Measurements from ENCODE around the gene SLC29A1.
"Not testable (repeated sequence)": the region's sequence is repeated elsewhere in the genome, so short reads cannot be mapped to it uniquely, and the experiment has no call there.

SLC29A1 gene

DNA sequence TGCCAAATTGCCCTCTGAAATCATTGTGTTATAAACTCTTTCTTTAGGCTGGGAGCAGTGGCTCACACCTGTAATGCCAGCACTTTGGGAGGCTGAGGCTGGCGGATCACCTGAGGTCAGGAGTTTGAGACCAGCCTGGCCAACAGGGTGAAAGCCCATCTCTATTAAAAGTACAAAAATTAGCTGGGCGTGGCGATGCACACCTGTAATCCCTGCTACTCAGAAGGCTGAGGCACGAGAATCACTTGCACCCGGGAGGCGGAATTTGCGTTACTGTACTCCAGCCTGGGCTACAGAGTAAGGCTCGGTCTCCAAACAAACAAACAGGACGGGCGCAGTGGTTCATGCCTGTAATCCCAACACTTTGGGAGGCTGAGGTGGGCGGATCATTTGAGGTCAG is 27.0 kb upstream of the SLC29A1 start:
- DNase-seq: not testable (repeated sequence)

DNA sequence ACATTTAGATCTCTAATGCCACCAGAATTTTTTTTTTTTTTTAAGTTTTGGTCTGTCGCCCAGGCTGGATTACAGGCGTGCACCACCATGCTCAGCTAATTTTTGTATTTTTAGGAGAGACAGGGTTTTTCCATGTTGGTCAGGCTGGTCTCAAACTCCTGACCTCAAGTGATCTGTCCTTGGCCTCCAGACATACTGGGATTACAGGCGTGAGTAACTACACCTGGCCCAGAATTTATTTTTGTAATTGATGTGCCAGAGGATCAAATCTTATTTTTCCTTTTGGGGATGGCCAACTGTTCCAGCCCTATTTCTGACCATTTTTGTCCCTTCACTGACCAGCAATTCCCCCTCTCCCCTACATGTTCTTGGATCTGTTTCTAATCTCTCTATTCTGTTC is 24.7 kb upstream of the SLC29A1 start:
- no peak for DNase-seq

DNA sequence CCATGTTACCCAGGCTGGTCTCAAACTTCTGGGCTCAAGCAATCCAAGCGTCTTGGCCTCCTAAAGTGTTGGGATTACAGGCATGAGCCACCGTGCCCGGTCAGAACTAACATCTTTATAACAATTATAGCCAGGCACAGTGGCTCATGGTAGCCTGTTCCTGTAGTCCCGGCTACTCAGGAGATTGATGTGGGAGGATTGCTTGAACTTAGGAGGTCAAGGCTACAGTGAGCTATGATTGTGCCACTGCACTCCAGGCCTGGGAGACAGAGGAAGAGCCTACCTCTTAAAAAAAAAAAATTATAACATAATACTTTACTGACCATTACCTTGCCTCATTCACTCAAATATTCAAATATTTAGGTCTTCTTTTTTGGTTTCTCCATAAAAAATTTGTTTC is 23.5 kb upstream of the SLC29A1 start:
- DNase-seq: no peak

DNA sequence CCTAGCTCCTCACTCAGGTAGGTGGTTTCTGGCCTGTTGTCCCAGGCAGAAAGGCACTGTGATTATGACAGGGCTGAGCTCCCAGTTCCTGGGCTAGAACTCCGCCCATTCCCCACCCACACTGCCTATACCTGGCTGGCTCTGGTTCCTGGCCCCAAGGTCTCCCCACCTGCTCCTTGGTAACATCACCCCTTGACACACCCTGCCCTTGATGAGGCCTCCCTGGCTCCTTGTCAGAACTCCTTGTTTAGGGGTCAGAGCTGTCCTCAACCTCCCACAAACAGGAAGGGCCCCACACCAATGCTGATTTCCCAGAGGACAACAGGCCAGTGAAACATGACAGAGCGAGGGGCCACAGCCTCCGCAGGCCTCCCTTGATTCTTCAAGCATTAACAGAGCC is 22.2 kb upstream of the SLC29A1 start:
- no peak for DNase-seq

DNA sequence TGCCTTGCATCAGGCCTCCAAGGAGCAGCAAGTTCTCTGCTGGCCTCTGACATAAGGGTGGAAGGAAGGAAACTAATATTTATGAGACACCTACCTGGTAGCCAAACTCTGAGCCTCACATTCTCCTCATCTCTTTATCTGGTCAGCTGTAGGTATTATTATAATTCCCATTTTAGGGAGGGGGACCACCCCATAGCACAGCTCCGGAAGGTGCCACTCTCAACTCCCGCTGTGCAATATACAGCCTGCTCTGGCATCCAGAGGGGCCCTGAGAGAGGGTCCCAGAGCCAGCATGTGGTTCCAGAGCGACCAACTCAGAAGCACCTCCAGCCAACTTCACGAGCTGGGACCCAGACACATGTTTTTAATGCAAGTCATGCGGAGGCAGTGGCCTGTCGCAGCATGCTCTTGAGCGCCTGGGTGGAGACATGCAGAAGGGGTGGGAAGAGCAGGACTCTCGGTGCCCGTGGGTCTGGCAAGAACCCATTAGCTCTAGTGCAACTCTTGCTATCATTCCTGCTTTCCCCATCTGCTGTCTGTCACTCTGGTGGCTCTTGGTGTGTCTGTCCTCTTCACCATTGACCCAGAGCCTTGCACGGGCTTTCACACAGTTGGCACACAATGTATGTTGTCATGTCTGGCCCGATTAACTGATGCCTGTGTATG is 21.6 kb upstream of the SLC29A1 start:
- DNase-seq: no peak

DNA sequence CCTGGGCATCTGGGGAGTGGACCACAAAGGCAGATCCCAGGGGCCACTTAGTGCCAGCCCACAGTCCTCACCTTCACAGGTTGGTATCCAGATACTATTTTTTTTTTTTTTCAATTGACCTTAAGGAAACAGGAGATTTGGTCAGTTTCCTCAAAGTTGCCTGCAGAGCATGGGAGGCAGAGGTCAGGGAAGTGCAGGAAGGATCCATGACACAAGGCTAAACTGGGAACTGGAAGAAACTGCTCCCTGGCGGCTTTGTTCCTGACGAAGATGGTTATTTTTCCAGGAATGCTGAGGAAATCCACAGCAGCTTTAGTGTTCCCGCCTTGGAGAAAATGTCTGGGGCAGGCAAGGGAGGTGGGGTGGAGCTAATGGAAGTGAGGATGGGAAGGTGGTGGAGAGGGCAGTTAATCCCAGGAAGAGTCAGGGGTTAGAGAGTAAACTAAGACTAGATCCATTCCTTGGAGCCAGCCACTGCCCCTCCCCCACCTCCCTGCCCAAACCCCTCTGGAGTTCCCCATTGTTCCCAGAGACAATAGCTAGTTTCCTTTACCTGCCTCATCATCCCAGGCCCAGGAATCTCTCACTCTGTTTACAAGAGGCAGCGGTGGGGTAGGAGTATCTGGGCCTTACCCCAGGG is 20.9 kb upstream of the SLC29A1 start:
- DNase-seq: no peak

DNA sequence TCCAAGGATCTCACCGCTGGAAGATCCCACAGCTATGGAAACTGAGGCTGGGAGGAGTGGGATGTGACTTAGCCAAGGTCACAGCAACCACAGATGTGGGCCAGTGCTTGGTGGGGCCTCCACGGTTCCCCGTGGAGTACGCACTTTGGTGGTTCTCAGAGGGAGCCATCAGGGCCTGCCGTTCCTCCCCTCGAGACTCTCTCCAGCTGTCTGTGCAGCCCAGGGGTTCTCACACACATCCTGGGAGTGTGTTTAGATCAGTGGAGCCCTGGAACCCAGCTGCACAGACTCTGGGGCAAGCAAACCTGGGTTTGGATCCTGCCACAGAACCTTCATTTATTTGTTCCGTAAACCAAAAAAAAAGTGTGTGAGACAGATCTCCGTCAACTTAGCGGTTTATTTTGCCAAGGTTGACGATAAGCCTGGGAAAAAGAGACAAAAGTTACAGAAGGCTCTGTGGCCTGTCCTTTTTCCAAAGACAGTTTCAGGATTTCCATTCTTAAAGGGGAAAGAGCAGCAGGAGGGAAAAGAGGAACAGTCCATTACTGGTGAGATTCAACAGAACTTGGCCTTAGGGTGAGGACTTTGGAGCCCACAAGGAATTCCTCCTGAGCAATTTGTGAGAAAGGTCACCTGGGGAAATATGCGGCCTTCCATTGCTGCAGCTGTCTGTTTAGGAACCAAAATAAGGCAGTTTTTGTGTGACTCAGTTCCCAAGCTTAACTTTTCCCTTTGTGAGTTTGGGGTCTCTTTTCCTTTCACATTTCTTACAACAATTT is 20.2 kb upstream of the SLC29A1 start:
- DNase-seq: no peak

DNA sequence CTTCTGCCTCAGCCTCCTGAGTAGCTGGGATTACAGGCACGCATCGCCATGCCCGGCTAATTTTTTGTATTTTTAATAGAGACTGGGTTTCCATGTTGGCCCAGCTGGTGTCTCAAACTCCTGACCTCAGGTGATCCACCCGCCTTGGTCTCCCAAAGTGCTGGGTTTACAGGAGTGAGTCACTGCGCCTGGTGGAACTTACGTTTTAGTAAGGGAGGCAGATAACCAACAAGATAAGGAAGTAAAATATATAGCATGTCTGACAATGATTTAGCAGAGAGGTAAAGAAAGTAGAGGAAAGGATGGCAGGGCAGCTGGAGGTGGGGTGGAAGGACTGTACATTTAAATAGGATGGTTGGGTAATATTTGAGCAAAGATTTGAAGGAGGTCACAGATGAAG is 19.4 kb upstream of the SLC29A1 start:
- DNase-seq: no peak

DNA sequence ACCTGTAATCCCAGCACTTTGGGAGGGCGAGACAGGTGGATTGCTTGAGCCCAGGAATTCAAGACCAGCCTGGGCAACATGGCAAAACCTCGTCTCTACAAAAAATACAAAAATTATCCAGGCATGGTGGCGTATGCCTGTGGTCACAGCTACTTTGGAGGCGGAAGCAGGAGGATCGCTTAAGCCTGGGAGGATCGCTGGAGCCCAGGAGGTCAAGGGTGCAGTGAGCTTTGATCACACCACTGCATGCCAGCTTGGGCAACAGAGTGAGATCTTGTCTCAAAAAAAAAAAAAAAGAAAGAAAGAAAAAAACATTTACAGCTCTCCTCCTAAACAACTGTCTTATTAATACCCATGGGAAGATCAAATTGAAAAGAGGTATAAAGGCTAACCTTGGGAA is 15.4 kb upstream of the SLC29A1 start:
- no peak for DNase-seq

DNA sequence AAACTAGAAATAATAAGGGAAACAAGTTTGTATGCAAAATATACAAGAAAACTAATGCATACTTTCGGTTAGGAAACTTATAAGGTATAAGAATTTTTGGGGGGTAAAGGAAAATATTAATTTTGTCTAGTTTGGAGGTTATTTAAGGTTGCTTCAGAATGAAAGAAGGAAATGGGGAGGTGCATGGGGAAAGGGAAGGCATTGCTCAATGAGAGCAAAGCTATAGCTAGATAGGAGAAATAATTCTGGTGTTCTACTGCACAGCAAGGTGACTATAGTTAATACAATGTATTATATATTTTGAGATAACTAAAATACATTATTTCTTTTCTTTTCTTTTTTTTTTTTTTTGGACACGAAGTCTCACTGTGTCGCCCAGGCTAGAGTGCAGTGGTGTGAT is 12.1 kb upstream of the SLC29A1 start:
- no peak for DNase-seq

DNA sequence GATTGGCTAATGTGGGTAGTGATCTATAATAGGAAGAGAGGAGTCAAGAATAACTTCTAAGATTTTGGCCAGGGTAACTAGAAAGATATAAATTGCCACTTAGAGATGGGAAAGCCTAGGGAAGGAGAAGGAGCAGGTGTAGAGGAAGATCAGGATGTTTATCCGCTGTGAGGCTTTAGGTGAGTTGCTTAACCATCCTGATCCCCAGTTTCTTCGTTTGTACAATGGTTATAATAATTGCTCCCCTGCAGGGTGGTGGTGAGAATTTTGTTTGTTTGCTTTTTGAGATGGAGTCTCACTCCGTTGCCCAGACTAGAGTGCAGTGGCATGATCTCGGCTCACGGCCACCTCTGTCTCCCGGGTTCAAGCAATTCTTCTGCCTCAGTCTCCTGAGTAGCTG is 9.1 kb upstream of the SLC29A1 start:
- no peak for DNase-seq

DNA sequence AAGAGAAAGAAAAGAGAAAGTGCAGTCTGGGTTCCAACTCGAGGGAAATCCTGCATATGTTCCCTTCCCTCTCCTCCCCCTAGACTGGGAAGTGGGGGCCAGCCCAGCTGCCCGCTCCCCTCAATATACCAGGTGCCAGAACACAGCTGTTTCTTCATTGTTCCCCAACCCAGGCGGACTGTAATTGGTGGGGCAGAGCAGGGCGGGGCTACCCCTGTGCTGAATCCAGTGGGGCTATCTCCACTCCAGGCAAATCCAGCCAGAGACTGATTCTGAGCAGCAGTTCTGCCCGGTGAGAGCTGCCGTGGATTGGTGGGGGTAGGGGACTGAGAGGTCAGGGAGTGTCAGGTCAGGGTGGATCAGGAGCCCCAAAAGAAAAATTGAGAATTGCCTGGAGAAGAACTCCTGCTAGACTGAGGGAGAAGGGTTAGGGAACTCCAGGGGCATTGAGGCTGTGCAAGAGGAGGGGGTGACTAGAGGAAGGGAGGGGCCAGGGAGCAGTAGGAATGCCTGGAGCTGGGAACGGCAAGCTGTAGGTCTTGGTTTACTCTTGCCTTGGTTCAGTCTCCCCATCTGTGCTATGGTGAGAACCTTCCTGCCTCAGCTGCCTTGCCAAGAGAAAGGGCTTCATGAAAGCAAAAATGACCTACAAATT is 6.6 kb upstream of the SLC29A1 start, which contains the start of gene MYMX:
MYMX (plus strand) TSS at position 250 of the 655 bp plus-strand sequence. CDS start 546 bp downstream, outside the sequence.
- DNase-seq: no peak

DNA sequence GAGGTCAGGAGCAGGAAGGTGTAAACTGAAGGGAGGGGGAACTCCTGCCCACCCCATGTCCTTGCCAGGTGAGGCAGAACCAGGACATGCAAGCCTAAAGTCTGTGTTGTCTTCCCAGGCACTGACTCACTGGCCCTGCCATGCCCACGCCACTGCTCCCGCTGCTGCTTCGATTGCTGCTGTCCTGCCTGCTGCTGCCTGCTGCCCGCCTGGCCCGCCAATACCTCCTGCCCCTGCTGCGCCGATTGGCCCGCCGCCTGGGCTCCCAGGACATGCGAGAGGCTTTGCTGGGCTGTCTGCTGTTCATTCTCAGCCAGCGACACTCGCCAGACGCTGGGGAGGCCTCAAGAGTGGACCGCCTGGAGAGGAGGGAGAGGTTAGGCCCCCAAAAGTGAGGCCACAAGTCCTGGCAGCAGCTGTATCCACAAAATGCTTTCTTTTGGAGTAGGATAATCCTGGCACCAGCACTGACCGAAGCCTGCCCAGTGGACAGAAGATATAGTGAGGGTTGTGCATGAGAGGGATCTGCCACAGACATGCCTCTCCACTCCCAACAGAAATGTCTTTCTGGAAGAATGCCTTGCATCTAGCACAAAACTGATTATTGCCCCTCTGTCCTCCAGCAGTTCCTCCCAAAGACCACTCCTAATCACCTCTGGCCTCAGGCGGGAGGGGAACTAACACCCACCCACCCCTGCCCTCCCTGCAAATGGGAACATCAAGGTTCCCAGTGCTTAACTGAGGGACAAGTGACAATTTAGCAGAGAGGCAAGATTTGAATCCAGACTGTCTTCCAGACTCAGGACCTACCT is 5.9 kb upstream of the SLC29A1 start:
- no peak for DNase-seq

DNA sequence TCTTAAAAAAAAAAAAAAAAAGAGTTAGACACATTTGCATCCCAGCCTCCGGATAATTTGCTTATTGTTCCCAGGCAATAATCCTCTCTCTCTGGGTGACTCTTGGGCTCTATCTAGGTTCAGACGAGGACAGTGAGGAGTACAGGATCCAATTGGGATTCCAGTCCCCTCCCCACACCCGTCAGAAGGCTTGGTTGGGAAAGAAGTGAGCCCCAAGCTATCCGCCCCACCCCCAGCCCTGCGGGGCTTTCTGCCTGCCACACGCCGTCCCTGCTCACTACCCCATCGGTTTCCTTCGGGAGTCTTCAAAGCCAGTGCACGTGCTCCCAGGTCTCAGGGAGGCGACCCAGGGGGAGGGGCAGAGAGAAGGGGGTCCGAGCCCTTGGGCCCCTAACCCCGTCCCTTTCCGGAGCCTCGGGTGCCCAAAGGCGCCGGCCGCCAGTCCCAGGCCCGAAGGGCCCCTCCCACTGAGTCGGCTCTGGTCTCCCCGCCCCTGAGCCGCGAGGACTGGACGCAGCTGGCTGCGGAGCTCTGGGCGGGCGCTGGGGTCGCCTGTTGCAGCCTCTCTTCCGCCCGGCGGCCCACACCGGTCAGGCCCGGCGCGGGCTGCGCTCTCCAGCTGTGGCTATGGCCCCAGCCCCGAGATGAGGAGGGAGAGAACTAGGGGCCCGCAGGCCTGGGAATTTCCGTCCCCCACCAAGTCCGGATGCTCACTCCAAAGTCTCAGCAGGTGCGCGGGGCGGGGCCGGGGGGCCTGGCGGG is 4.2 kb upstream of the SLC29A1 start:
- DNase-seq: no peak

DNA sequence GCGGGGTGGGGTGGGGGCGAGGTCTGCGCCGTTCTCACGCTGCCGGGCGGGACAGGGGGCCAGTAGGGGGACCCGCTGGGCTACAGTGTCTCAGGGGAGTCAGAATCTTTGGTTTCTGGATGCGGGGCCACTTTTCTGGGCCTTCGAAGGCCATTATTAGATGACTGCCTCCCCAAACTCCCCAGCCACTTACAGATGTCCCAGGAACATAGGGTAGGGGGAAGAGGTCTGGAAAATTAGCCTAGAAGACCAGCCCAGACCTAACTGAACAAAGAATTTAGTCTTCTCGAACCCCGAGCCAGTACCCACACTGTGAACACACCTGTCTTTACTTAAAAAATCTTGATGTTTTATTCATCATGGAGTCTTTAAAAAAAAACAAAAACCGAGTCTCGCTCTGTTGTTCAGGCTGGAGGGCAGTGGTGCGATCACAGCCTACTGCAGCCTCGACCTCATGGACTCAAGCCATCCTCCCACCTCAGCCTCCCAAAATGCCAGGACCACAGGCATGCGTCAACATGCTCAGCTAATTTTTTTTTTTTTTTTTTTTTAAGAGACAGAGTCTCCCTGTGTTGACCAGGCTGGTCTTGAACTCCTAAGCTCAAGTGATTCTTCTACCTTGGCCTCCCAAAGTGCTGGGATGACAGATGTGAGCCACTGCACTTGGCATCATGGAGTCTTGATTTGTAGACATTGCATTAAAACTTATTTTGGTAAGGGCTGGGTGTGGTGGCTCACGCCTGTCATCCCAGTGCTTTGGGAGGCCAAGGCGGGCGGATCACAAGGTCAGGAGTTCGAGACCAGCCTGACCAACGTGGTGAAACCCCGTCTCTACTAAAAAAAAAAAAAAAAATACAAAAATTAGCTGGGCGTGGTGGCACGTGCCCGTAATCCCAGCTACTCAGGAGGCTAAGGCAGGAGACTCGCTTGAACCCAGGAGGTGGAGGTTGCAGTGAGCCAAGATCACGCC is 3.3 kb upstream of the SLC29A1 start:
- DNase-seq: no peak

DNA sequence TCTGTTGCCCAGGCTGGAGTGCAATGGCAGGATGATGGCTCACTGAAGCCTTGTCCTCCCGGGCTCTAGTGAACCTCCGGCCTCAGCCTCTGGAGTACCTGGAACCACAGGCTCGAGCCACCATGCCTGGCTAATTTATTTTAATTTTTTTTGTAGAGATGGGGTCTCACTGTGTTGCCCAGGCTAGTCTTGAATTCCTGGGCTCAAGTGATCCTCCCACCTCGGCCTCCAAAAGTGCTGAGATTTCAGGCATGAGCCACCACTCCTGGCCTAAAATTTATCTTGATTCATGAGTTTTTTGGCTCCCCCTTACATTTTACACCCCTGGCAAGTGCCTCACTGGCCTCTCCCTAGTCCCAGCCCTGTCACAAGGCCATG is 2.5 kb upstream of the SLC29A1 start:
- no peak for DNase-seq

DNA sequence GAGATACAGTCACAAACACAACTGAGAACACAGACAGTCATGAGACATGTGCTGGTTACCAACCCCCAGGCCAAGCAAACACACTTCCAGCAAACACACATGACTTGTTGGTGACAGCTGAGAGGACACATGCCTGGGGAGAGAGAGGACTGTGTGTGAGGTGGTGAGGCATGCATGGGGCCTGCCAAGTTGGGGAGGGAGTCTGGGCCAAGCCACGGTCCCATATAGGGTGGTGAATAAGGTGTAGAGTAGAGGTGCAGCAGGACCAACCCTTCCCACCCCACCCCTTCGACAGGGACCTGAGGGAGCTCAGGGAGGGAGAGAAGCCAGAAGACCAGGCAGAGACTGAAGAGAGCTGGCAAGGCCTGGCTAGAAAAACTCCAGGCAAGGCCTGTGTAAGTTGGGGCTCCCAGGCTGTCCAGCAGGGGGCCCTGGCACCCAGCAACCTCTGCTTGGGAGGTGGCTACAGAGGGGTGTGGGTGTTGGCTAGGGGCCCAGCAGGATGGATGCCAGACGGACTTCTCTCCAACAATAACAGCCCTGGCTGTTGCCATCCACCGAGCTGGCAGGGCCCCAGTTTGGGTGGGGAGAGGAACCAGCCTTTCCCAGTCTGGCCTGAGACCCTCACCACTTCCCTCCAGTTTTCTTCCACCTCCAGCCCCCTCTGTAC is 2.0 kb upstream of the SLC29A1 start:
- DNase-seq: peak; percentile 43 to 63

DNA sequence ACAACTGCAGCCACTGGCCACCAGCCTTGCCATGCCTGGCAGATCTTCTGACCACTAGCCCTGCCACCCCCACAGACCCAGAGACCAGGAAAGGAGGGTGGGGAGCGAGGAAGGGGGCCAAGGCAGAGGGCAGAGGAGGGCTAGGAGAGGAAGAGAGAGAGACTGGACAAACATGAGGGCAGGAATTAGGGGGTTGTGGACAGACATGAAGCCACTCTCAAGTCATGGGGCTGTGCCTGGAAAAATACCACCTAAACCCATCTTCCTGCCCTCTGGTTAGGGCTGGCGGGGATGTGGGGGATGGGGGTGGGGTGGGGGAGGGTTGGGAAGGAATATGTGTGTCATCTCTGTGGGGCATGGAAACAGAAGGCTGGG is 1.4 kb upstream of the SLC29A1 start:
- DNase-seq: no peak

DNA sequence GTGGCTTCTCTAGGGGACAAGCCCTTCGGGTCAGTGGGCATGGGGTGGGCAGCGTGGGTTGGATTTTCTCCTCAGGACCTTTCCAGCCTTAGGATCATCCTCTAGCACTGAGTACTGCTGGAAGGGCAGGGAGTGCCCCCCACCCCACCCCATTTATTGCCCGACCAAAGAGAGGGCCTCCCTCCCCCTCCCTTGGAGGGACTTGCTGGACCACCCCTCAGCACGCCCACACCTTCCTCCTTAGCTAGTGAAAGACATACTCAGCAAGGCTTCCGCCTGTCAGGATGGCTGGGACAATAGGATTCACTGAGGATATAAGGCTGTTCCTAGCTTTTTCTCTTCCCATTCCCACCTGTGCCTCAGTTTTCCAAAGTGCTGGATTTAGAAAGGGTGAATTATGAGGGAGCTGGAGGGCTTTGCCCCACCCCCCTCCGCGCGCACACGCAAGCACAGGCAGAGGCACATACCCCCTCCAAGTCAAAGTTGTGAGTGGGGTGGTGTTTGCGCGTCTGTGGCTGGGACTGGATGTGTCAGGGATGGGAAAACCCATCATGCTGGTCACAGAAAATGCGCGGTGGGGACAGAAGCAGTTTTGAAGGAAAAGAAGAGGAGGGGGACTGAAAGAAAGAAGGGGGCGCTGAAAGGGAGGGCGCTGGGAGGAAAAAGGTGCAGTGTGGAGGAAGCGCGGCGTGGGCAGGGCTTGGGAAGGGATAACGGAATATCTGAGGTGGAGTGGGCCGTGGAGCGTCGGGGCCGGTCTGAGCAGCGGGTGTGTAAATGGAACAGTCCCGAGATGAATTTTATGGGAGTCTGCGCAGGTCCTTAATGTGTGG is 693 bp upstream of the SLC29A1 start:
- no peak for DNase-seq

All from bone marrow (tissue), 2 donors.